Sciatic nerve (tissue), 2 donors: ENCODE results near the gene MTARC2. TPM values are rescaled to one million over a fixed set of nuclear protein-coding genes. Genes with fewer than 3 reads are reported as not detected.
A peak's percentile ranks its signal among the peaks of the same experiment; 100 is the strongest.

ENCODE experiments used
- ATAC-seq: fragments of 200-7000 bp; cut with Tn5 transposase; one replicate; pipeline ENCODE4 v1.9.1; 2020; ENCODE audit warnings: mild to moderate bottlenecking, moderate library complexity
- DNase-seq: peaks from one replicate; pipeline ENCODE4 v3.0.0-alpha.2; 2020; ENCODE audit warnings: low spot score
- intact Hi-C: fragments of 100-400 bp; cut with DNase I; formaldehyde crosslinking; loops from one replicate; pipeline ENCODE4 v1.14.2; 2022
- total RNA-seq: library from RNA; stranded (reverse); fragmentation: NEBNext Ultra II Directional; extraction: Animal tissue kit (Norgen Biotek cat#: 25700); gene quantifications from one replicate; pipeline ENCODE4 v1.2.1, GENCODE V29; 2021
- donor health status: DM: no; HTN: no; CAD: no.
- donor health status: DM: no; HTN: no; CAD: no.

MTARC2 gene
- total RNA-seq, 1 donor from 2014 or later, result 35.0 TPM

- ATAC-seq, result no peak
- intact Hi-C loops, result no loop called here
- DNase-seq, result no peak
These were observed 67.3 kb downstream of the MTARC2 start for GRCh38 chr1:220815409-220815808.

GRCh38 chr1:220817907-220818306 lies 69.8 kb downstream of the MTARC2 start:
- intact Hi-C loops, result no loop called here
- peak; percentile 91 for ATAC-seq
- no peak for DNase-seq

GRCh38 chr1:220818421-220819173 lies 70.5 kb downstream of the MTARC2 start:
- DNase-seq, result no peak
- intact Hi-C loops, result no loop called here

GRCh38 chr1:220819467-220820026 lies 71.4 kb downstream of the MTARC2 start:
- intact Hi-C loops, result no loop called here
- peak; percentile 24 for ATAC-seq
- no peak for DNase-seq

More at GRCh38 chr1:220818421-220819173, 70.5 kb downstream of the MTARC2 start:
- ATAC-seq, result peak; percentile 65

GRCh38 chr1:220824031-220824989 lies 76.2 kb downstream of the MTARC2 start:
- intact Hi-C loops, result no loop called here
- DNase-seq (no peak), ATAC-seq (peak; percentile 27)

- intact Hi-C loops, result no loop called here
- ATAC-seq (no peak), DNase-seq (no peak)
These were observed 77.9 kb downstream of the MTARC2 start for GRCh38 chr1:220825819-220826551.

- no peak for DNase-seq
These were observed 78.6 kb downstream of the MTARC2 start for GRCh38 chr1:220826729-220827128.

GRCh38 chr1:220827445-220828178 lies 79.5 kb downstream of the MTARC2 start:
- no peak for ATAC-seq
- DNase-seq, result no peak
- intact Hi-C loops, result no loop called here

More at GRCh38 chr1:220826729-220827128, 78.6 kb downstream of the MTARC2 start:
- no peak for ATAC-seq
- intact Hi-C loops, result no loop called here

- DNase-seq, result no peak
- intact Hi-C loops, result no loop called here
- peak; percentile 38 for ATAC-seq
These were observed 80.0 kb downstream of the MTARC2 start for GRCh38 chr1:220828179-220828490.

GRCh38 chr1:220828950-220829586 lies 80.9 kb downstream of the MTARC2 start:
- intact Hi-C loops, result no loop called here
- DNase-seq (no peak), ATAC-seq (no peak)

- ATAC-seq (no peak), DNase-seq (no peak)
- intact Hi-C loops, result no loop called here
These were observed 85.3 kb downstream of the MTARC2 start for GRCh38 chr1:220833436-220833835.

Other genes starting within 250 kb of the MTARC2 start
- 9.8 TPM for gene MARK1, start 220.2 kb upstream of the MTARC2 start, total RNA-seq
- 24.3 TPM for gene C1orf115, start 58.0 kb upstream of the MTARC2 start, total RNA-seq
- 28.6 TPM for gene MTARC1, start 38.6 kb downstream of the MTARC2 start, total RNA-seq
- gene HLX, start 131.1 kb downstream of the MTARC2 start, total RNA-seq, result 28.8 TPM